GM18508 (cell line): ENCODE data around the gene CCR2.

Experiments
- ATAC-seq: cut with Tn5 transposase; IDR thresholded peaks from one replicate; pipeline ENCODE4 v1.9.1; 2021; ENCODE audit warnings: moderate number of reproducible peaks; ENCODE audit not compliant: insufficient read depth, unreplicated experiment

CCR2 gene

GRCh38 chr3:46353090-46353489 is 821 bp upstream of the CCR2 start:
- ATAC-seq = no peak

- no peak for ATAC-seq
These were observed 567 bp downstream of the CCR2 start for GRCh38 chr3:46354478-46354877.

GRCh38 chr3:46354984-46355383 is 1.1 kb downstream of the CCR2 start:
- no peak for ATAC-seq

GRCh38 chr3:46356276-46356675 is 2.4 kb downstream of the CCR2 start:
- no peak for ATAC-seq

GRCh38 chr3:46356909-46357308 is 3.0 kb downstream of the CCR2 start:
- ATAC-seq = no peak

- no peak for ATAC-seq
These were observed 4.6 kb downstream of the CCR2 start for GRCh38 chr3:46358466-46358865.

- ATAC-seq = no peak
These were observed 6.0 kb downstream of the CCR2 start for GRCh38 chr3:46359733-46360493.

- ATAC-seq = no peak
These were observed 7.0 kb downstream of the CCR2 start for GRCh38 chr3:46360907-46361306.

GRCh38 chr3:46361408-46362283 is 7.7 kb downstream of the CCR2 start:
- no peak for ATAC-seq

- no peak for ATAC-seq
These were observed 11.1 kb downstream of the CCR2 start for GRCh38 chr3:46365041-46365440.

- ATAC-seq = no peak
These were observed 12.0 kb downstream of the CCR2 start for GRCh38 chr3:46365737-46366524.

- ATAC-seq = no peak
These were observed 13.9 kb downstream of the CCR2 start for GRCh38 chr3:46367811-46368210.

GRCh38 chr3:46368569-46368968 is 14.7 kb downstream of the CCR2 start:
- ATAC-seq = no peak

GRCh38 chr3:46369151-46369550 is 15.2 kb downstream of the CCR2 start:
- no peak for ATAC-seq

- no peak for ATAC-seq
These were observed 15.8 kb downstream of the CCR2 start for GRCh38 chr3:46369675-46370132.

- ATAC-seq = no peak
These were observed 17.1 kb downstream of the CCR2 start, which contains the start of gene CCR5 for GRCh38 chr3:46370839-46371518. Gene CCR5, plus strand, starts transcription at chr3:46370946. Its CDS starts 1,957 bp downstream, at chr3:46372903.

- no peak for ATAC-seq
These were observed 17.8 kb downstream of the CCR2 start for GRCh38 chr3:46371519-46372340.

- ATAC-seq = no peak
These were observed 18.8 kb downstream of the CCR2 start for GRCh38 chr3:46372492-46373359.
